KMS-11 (cell line): Measurements from ENCODE around the gene SLC4A1.

ENCODE experiments used
- H2AFZ ChIP-seq: fragments of 200-600 bp; sonication (generic); 2 replicates; pipeline ENCODE4 v1.6.1; 2016; ENCODE audit warnings: antibody characterized with exemption, mixed run types, low read depth
- H3K27ac ChIP-seq: fragments of 200-600 bp; sonication (generic); 2 replicates; pipeline ENCODE4 v1.6.1; 2016; ENCODE audit warnings: mild to moderate bottlenecking, mixed run types
- H3K27me3 ChIP-seq: fragments of 200-600 bp; sonication (generic); 2 replicates; pipeline ENCODE4 v1.6.1; 2017; ENCODE audit warnings: mild to moderate bottlenecking, low read depth, mixed run types, moderate library complexity; ENCODE audit not compliant: insufficient read depth
- H3K36me3 ChIP-seq: fragments of 200-600 bp; sonication (generic); 2 replicates; pipeline ENCODE4 v1.6.1; 2017; ENCODE audit warnings: mild to moderate bottlenecking, mixed run types; ENCODE audit not compliant: insufficient read depth
- H3K4me1 ChIP-seq: fragments of 200-600 bp; sonication (generic); 2 replicates; pipeline ENCODE4 v1.6.1; 2016; ENCODE audit warnings: mild to moderate bottlenecking, low read depth, mixed run types; ENCODE audit not compliant: poor library complexity, severe bottlenecking
- H3K4me2 ChIP-seq: fragments of 200-600 bp; sonication (generic); 2 replicates; pipeline ENCODE4 v1.7.0; 2016; ENCODE audit warnings: mild to moderate bottlenecking, mixed run types
- H3K4me3 ChIP-seq: fragments of 200-600 bp; sonication (generic); IDR thresholded peaks from 2 replicates; pipeline ENCODE4 v1.6.1; 2017; ENCODE audit warnings: low read depth, low read length, mixed read lengths; ENCODE audit not compliant: insufficient read depth
- H3K79me2 ChIP-seq: fragments of 200-600 bp; sonication (generic); 2 replicates; pipeline ENCODE4 v1.6.1; 2016; ENCODE audit warnings: low read depth, mixed run types; ENCODE audit not compliant: insufficient read depth
- H3K9ac ChIP-seq: fragments of 200-600 bp; sonication (generic); 2 replicates; pipeline ENCODE4 v1.6.1; 2016; ENCODE audit warnings: mild to moderate bottlenecking, mixed run types
- H4K20me1 ChIP-seq: fragments of 200-600 bp; sonication (generic); 2 replicates; pipeline ENCODE4 v1.6.1; 2016; ENCODE audit warnings: mild to moderate bottlenecking, mixed run types; ENCODE audit not compliant: insufficient read depth
- CTCF ChIP-seq: fragments of 200-600 bp; sonication (generic); conservative IDR thresholded peaks from 2 replicates; pipeline ENCODE4 v1.6.1; 2017; ENCODE audit warnings: low read depth, mild to moderate bottlenecking, antibody characterized with exemption, low read length, moderate library complexity, mixed read lengths

SLC4A1 gene

DNA sequence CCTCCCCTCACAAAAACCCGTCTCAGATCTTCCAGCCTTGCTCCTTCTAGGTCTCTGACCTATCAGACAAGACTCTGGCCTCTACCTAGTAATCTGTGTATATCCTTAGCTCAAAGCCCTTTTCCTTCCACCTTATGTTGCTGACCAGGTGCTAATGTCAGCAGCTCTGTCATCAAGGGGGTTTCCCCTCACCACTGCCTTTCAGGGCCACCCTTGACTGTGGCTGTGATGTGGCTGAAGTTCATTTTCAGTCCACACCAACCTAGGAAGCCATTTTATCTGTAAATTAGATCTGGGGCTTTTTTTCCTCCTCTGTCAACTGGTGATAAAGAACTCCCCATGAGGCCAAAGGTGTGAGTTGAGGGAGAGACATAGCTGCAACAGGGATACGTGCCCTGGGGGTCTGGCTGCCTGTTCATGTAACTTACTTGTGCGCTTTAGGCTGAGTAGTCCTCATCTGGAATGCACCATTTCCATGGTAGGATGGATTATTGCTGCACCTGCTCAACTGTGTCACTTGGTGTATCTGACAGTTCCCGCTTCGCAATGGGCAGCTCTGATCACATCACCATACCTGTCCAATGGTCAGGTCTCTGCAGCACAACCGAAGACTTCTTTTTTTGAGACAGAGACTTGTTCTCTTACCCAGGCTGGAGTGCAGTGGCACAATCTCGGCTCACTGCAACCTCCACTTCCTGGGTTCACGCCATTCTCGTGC is 25.7 kb upstream of the SLC4A1 start:
- Histone ChIP-seq H3K36me3 (no peaks in the 10 kb centered on the region), H4K20me1 (no peaks in the 10 kb centered on the region), H3K27ac (no peak overlapping the region), H3K9ac (no peak overlapping the region), H3K27me3 (peaks cover 4% of the 10 kb centered on the region; the same call in 1 of the 2 replicates), H3K4me2 (no peak overlapping the region; the same call in 1 of the 2 replicates), H3K4me3 (no peak overlapping the region), H2AFZ (no peak overlapping the region), H3K4me1 (peaks cover 4% of the 10 kb centered on the region), H3K79me2 (no peaks in the 10 kb centered on the region)
- TF ChIP-seq CTCF: no peak

GRCh38 chr17:44287651-44288050 is 19.7 kb upstream of the SLC4A1 start:
- Histone ChIP-seq H2AFZ (no peak overlapping the region), H4K20me1 (no peaks in the 10 kb centered on the region), H3K4me1 (no peaks in the 10 kb centered on the region), H3K4me3 (no peak overlapping the region), H3K9ac (no peak overlapping the region), H3K79me2 (no peaks in the 10 kb centered on the region), H3K27me3 (peaks cover 10% of the 10 kb centered on the region; the same call in 1 of the 2 replicates), H3K4me2 (no peak overlapping the region), H3K36me3 (no peaks in the 10 kb centered on the region), H3K27ac (no peak overlapping the region)
- TF ChIP-seq CTCF: no peak

DNA sequence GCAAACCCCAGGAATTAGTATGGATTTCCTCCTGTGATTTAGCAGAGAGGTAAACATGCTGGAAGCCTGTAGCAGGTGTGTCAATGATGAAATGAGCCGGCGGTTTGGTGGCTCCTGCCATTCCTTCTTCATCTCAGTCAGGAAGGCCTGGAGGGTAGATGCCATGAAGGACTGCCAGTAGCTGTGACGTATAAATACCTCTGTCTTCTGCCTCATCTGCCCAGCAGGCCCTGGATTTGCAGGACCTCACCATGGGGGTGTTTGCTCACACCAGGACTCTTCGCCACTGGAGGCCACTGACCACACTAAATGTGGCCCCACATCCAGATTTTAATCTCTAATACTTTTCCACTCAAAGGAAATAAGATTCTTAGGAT is 16.1 kb upstream of the SLC4A1 start:
- Histone ChIP-seq H3K4me1 (peaks cover 8% of the 10 kb centered on the region), H3K9ac (no peak overlapping the region), H3K79me2 (no peaks in the 10 kb centered on the region), H3K27me3 (peaks cover 8% of the 10 kb centered on the region; the same call in 1 of the 2 replicates), H3K4me3 (no peak overlapping the region), H3K27ac (no peak overlapping the region), H3K36me3 (no peaks in the 10 kb centered on the region), H2AFZ (no peak overlapping the region), H3K4me2 (no peak overlapping the region), H4K20me1 (no peaks in the 10 kb centered on the region)
- TF ChIP-seq CTCF: no peak

DNA sequence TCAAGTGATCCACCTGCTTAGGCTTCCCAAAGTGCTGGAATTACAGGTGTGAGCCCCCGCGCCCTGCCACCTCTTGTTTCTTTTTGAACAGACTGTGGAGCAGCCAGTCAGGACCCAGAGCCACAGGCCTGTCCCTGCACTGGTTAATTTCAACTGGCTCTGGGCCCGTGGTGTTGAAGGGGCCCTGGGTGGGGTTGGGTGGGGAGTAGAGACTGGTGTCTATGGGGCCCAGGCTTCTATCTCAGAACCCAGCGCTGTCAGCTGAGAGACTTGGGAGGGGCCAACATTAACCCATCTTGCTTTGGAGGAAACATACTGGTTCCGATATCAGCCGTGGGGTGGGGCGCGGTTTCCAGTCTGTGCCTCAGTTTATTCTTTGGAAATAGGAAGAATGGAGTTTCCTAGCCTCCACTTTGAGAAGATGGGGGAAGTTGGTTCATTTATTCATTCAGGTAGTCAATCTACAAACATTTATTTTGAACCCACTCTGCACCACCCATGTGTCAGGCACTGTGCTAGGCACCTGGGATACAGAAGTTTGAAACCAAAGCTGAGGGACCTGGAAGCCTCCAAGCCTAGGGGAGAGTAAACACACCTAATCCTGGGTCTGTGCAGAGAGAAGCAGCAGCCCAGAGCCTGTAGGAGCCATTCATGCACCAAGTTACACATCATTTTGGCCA is 15.5 kb upstream of the SLC4A1 start:
- no peak overlapping the region for H3K4me3 ChIP-seq
- no peak overlapping the region for H3K27ac ChIP-seq
- H3K36me3 ChIP-seq: no peaks in the 10 kb centered on the region
- H3K4me1 ChIP-seq: peaks cover 8% of the 10 kb centered on the region
- no peak overlapping the region for H3K9ac ChIP-seq
- peaks cover 9% of the 10 kb centered on the region; the same call in 1 of the 2 replicates for H3K27me3 ChIP-seq
- no peaks in the 10 kb centered on the region for H4K20me1 ChIP-seq
- no peak overlapping the region for H2AFZ ChIP-seq
- TF ChIP-seq CTCF: no peak
- H3K79me2 ChIP-seq: no peaks in the 10 kb centered on the region
- no peak overlapping the region for H3K4me2 ChIP-seq
